GM21825 (cell line): ENCODE measurements around the gene COPZ1.
A peak's percentile ranks its signal among the peaks of the same experiment; 100 is the strongest.

Source experiments
- ATAC-seq: cut with Tn5 transposase; IDR thresholded peaks from one replicate; pipeline ENCODE4 v1.9.1; 2021; ENCODE audit warnings: mild to moderate bottlenecking, moderate library complexity; ENCODE audit not compliant: unreplicated experiment

The COPZ1 gene

GRCh38 chr12:54357506-54358190, 32.7 kb downstream of the COPZ1 start:
- no peak for ATAC-seq

GRCh38 chr12:54358191-54358944, 33.4 kb downstream of the COPZ1 start:
- ATAC-seq: no peak

GRCh38 chr12:54358945-54359761, 34.2 kb downstream of the COPZ1 start:
- ATAC-seq: peak; percentile 91

- ATAC-seq: no peak
These were observed 34.9 kb downstream of the COPZ1 start for GRCh38 chr12:54359762-54360351.

- ATAC-seq: no peak
These were observed 36.0 kb downstream of the COPZ1 start for GRCh38 chr12:54360717-54361456.

GRCh38 chr12:54363047-54363446, 38.1 kb downstream of the COPZ1 start:
- no peak for ATAC-seq

GRCh38 chr12:54363618-54364017, 38.7 kb downstream of the COPZ1 start:
- no peak for ATAC-seq

GRCh38 chr12:54364413-54364812, 39.5 kb downstream of the COPZ1 start, which contains the start of gene GPR84:
Gene GPR84, minus strand, starts transcription at chr12:54364486. Its CDS starts 635 bp downstream, at chr12:54363851.
- ATAC-seq: peak; percentile 45

GRCh38 chr12:54368025-54368708, 43.2 kb downstream of the COPZ1 start:
- no peak for ATAC-seq

- ATAC-seq: peak; percentile 63
These were observed 44.0 kb downstream of the COPZ1 start for GRCh38 chr12:54368709-54369596.

GRCh38 chr12:54369597-54370131, 44.7 kb downstream of the COPZ1 start:
- no peak for ATAC-seq

- ATAC-seq: no peak
These were observed 45.3 kb downstream of the COPZ1 start for GRCh38 chr12:54370171-54370730.

GRCh38 chr12:54371328-54372112, 46.6 kb downstream of the COPZ1 start:
- ATAC-seq: no peak

- ATAC-seq: no peak
These were observed 47.3 kb downstream of the COPZ1 start for GRCh38 chr12:54372113-54372806.

GRCh38 chr12:54373649-54374561, 49.0 kb downstream of the COPZ1 start:
- ATAC-seq: no peak
